GM12872 (cell line): ENCODE data around the gene DEPP1.

Experiments used
- CTCF ChIP-seq: IDR thresholded peaks from 3 replicates; pipeline ENCODE4 v1.5.1; 2011; ENCODE audit warnings: low read depth, mild to moderate bottlenecking, low read length, moderate library complexity; ENCODE audit not compliant: insufficient read depth

DEPP1 gene

GRCh38 chr10:44950326-44951225 lies 28.0 kb downstream of the DEPP1 start:
- no peak for TF ChIP-seq CTCF

- no peak for TF ChIP-seq CTCF
Measured at GRCh38 chr10:44949915-44950314, 28.7 kb downstream of the DEPP1 start.

- no peak for TF ChIP-seq CTCF
Measured at GRCh38 chr10:44949127-44949802, 29.3 kb downstream of the DEPP1 start.

GRCh38 chr10:44948642-44949041 lies 30.0 kb downstream of the DEPP1 start:
- TF ChIP-seq CTCF, result no peak

- TF ChIP-seq CTCF, result no peak
Measured at GRCh38 chr10:44947371-44948152, 31.0 kb downstream of the DEPP1 start.

- TF ChIP-seq CTCF, result no peak
Measured at GRCh38 chr10:44946205-44946604, 32.4 kb downstream of the DEPP1 start.

- TF ChIP-seq CTCF, result no peak
Measured at GRCh38 chr10:44944354-44944753, 34.3 kb downstream of the DEPP1 start.
